Measurements from ENCODE around the gene NREP. TPM values are rescaled to one million over a fixed set of nuclear protein-coding genes. Genes with fewer than 3 reads are reported as not detected.

The NREP gene
- total RNA-seq, 1 experiment from 2014 or later = 163 TPM

- Histone ChIP-seq H3K23me2 (ENCODE audit: insufficient read length, low read depth, low read length, poor library complexity, severe bottlenecking) (no peaks in the 10 kb centered on the region), H3K9me3 (ENCODE audit: control insufficient read depth, low read depth, low read length) (no peaks in the 10 kb centered on the region), H3K23ac (ENCODE audit: insufficient read length, low read depth, low read length) (no peak overlapping the region), H2BK15ac (ENCODE audit: low read depth, low read length) (no peak overlapping the region), H4K8ac (replicated peaks; ENCODE audit: insufficient read length, low read depth, low read length) (no peak overlapping the region), H2BK5ac (ENCODE audit: insufficient read length, low read length) (no peak overlapping the region), H3K4me2 (ENCODE audit: insufficient read depth, insufficient read length, low read length) (no peak overlapping the region), H2AFZ (ENCODE audit: low read length) (no peak overlapping the region), H3K27me3 (ENCODE audit: insufficient read depth, low read length) (no peaks in the 10 kb centered on the region), H3K14ac (ENCODE audit: insufficient read depth, low read length) (no peak overlapping the region), H2BK120ac (ENCODE audit: low read depth, low read length, poor library complexity, severe bottlenecking) (no peak overlapping the region), H3K4me1 (ENCODE audit: insufficient read depth, low read length) (no peaks in the 10 kb centered on the region), H3K79me2 (ENCODE audit: insufficient read depth, low read length) (no peaks in the 10 kb centered on the region), H3T11ph (ENCODE audit: low read length) (no peak overlapping the region), H2AK5ac (ENCODE audit: insufficient read length, low read length) (no peak overlapping the region), H4K91ac (ENCODE audit: insufficient read length, low read depth, low read length) (no peak overlapping the region), H3K56ac (ENCODE audit: insufficient read length, low read depth, low read length) (no peak overlapping the region), H3K79me1 (ENCODE audit: insufficient read depth, low read depth, low read length, poor library complexity, severe bottlenecking) (no peaks in the 10 kb centered on the region), H3K4ac (ENCODE audit: low read depth, low read length) (no peak overlapping the region), H3K9ac (ENCODE audit: extremely low read depth, insufficient read length, low read length) (no peak overlapping the region), H3K27ac (ENCODE audit: insufficient read length, low read depth, low read length) (no peak overlapping the region), H2BK20ac (ENCODE audit: low read depth, low read length, poor library complexity, severe bottlenecking) (no peak overlapping the region), H4K20me1 (ENCODE audit: control insufficient read depth, insufficient read depth, insufficient read length) (no peaks in the 10 kb centered on the region), H2BK12ac (ENCODE audit: insufficient read length, low read depth, low read length) (no peak overlapping the region), H4K5ac (ENCODE audit: insufficient read length, low read depth, low read length) (no peak overlapping the region), H3K18ac (ENCODE audit: insufficient read length, low read depth, low read length) (no peak overlapping the region)
- H3K9me3 Mint-ChIP-seq = peaks cover 0 to 8% of the 10 kb centered on the region in 2 experiments; a peak in 2 of 5 replicates
- WGBS (ENCODE audit: extremely low coverage, insufficient read length, low lambda C conversion rate) = no CpG with 5 or more reads among the region's 1 CpG
- 0 out of 7 replicates have a peak, but pooled peaks cover 0 to 7% (median 0%) of the 10 kb centered on the region in 3 experiments for H3K36me3 Mint-ChIP-seq (ENCODE audit: insufficient read depth in 1 of 3, low read depth in 3 of 3)
- no peak for DNase-seq
- no peak for TF ChIP-seq CTCF (conservative IDR thresholded peaks at IDR 0.05)
- H3K27me3 Mint-ChIP-seq (ENCODE audit: low read depth) = no peaks in the 10 kb centered on the region; the same call in 1 of the 2 replicates
- H3K4me1 Mint-ChIP-seq = peaks cover 2 to 3% of the 10 kb centered on the region in 2 experiments; a peak in 2 of 4 replicates
- H3K27ac Mint-ChIP-seq = no peak overlapping the region
- no peak overlapping the region for H3K4me3 Mint-ChIP-seq
These were observed 33.3 kb upstream of the NREP start for GRCh38 chr5:111790295-111790694.
